Uterus (tissue), 4 donors: ENCODE measurements around the gene KLK4. TPM values are rescaled to one million over a fixed set of nuclear protein-coding genes. Genes with fewer than 3 reads are reported as not detected.
"Not testable (repeated sequence)": the region's sequence is repeated elsewhere in the genome, so short reads cannot be mapped to it uniquely, and the experiment has no call there.

Experiments
- DNase-seq, 2 donors: peaks; one replicate each; pipeline ENCODE4 v3.0.0-alpha.2; 2019 to 2020
- H3K27ac ChIP-seq, 2 donors: fragments of 200-600 bp; sonication (generic); 1 replicate in 1 of 2; 2 replicates in 1 of 2; pipeline ENCODE4 v1.5.1; 2016 to 2018
- H3K27me3 ChIP-seq, 2 donors: fragments of 200-600 bp; sonication (generic); one replicate each; pipeline ENCODE4 v1.5.1; 2018 to 2019; ENCODE audit warnings: control low read depth in 1 of 2
- H3K36me3 ChIP-seq, 2 donors: fragments of 200-600 bp; sonication (generic); one replicate each; pipeline ENCODE4 v1.5.1; 2019; ENCODE audit warnings: control low read depth in 1 of 2
- H3K4me1 ChIP-seq, 2 donors: fragments of 200-600 bp; sonication (generic); one replicate each; pipeline ENCODE4 v1.5.1; 2018 to 2019; ENCODE audit warnings: control low read depth in 1 of 2
- H3K4me3 ChIP-seq, 2 donors: fragments of 200-600 bp; sonication (generic); 1 replicate in 1 of 2; 2 replicates in 1 of 2; pipeline ENCODE4 v1.5.1; 2018 to 2019; ENCODE audit warnings: mild to moderate bottlenecking in 1 of 2
- H3K9me3 ChIP-seq, 2 donors: fragments of 200-600 bp; sonication (generic); one replicate each; pipeline ENCODE4 v1.5.1; 2019; ENCODE audit warnings: control low read depth in 1 of 2
- POLR2A ChIP-seq, 2 donors: fragments of 450-650 bp; IDR thresholded peaks; one replicate each; pipeline ENCODE4 v1.6.1; 2016; ENCODE audit warnings: antibody characterized with exemption in 2 of 2, mild to moderate bottlenecking in 1 of 2, moderate library complexity in 1 of 2
- intact Hi-C: fragments of 100-400 bp; cut with DNase I; formaldehyde crosslinking; loops from one replicate; pipeline ENCODE4 v1.15.1; 2023; ENCODE audit warnings: low total_unique reads
- total RNA-seq, 4 donors: library from RNA; depleted of rRNA in 3 of 4; stranded (reverse); fragments of >200 nt in 3 of 4; gene quantifications; one replicate each; pipeline versions ENCODE4 v1.1.0 to v1.2.4, GENCODE V29; 2014 to 2023
- TF ChIP-seq, protein P1 (sequence below), 4 experiments: fragments of 200-600 bp in 2 of 4; fragments of 450-650 bp in 2 of 4; sonication (generic) in 2 of 4; IDR thresholded peaks; one replicate each; pipeline ENCODE4 v1.5.1; 2016 to 2019; ENCODE audit warnings: antibody characterized with exemption in 4 of 4, mild to moderate bottlenecking in 2 of 4, moderate library complexity in 1 of 4
- donor health status: DM: yes; HTN: yes; CAD: no.

The KLK4 gene
- total RNA-seq, 4 donors from 2014 or later: 3.4 TPM; not detected in 3

DNA sequence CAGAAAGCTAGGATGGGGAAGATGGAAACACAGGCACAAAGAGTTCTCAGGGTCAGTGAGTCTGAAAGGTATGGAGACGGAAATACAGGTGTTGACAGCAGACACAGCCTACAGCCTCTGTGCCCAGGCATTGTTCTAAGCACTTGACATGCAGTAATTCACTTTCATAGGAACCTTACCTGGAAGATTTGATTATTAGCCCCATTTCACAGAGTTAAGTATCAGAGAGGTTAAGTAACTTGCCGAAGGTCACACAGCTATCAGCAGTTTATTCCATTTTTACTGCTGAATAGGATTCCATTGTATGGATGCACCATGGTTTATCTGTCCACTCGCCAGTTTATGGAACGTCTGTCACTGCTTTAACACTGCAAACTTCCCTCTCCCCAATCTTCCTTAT, 13.2 kb downstream of the KLK4 start:
- Histone ChIP-seq H3K27me3 (no peaks in the 10 kb centered on the region), H3K4me3 (no peak overlapping the region), H3K36me3 (no peaks in the 10 kb centered on the region), H3K4me1 (no peaks in the 10 kb centered on the region), H3K27ac (no peak overlapping the region), H3K9me3 (no peaks in the 10 kb centered on the region)
- TF ChIP-seq POLR2A (IDR thresholded peaks at IDR 0.05): no peak
- TF ChIP-seq, protein P1, sequence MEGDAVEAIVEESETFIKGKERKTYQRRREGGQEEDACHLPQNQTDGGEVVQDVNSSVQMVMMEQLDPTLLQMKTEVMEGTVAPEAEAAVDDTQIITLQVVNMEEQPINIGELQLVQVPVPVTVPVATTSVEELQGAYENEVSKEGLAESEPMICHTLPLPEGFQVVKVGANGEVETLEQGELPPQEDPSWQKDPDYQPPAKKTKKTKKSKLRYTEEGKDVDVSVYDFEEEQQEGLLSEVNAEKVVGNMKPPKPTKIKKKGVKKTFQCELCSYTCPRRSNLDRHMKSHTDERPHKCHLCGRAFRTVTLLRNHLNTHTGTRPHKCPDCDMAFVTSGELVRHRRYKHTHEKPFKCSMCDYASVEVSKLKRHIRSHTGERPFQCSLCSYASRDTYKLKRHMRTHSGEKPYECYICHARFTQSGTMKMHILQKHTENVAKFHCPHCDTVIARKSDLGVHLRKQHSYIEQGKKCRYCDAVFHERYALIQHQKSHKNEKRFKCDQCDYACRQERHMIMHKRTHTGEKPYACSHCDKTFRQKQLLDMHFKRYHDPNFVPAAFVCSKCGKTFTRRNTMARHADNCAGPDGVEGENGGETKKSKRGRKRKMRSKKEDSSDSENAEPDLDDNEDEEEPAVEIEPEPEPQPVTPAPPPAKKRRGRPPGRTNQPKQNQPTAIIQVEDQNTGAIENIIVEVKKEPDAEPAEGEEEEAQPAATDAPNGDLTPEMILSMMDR (IDR thresholded peaks at IDR 0.05): no peak
- no peak for DNase-seq
- intact Hi-C loops: no loop called here

DNA sequence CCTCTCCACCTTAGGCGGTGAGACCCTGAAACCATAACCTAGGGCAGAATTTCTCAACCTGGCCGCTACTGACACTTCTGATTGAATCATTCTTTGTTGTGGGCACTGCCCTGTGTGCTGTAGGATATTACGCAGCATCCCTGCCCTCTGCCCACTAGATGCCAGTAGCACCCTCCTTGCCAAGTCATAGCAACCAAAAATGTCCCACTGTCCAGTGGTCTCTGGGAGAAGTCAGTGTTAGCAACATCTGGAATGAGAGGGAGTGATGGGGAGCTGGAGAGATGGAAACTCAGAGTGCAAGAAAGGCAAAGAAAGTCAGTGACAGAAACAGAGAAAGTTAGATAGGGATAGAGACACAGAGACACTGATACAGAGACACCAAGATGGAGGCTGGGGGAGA, 13.6 kb downstream of the KLK4 start:
- no peak for DNase-seq
- no peaks in the 10 kb centered on the region for H3K36me3 ChIP-seq
- intact Hi-C loops: no loop called here
- H3K4me1 ChIP-seq: no peaks in the 10 kb centered on the region
- H3K4me3 ChIP-seq: no peak overlapping the region
- H3K9me3 ChIP-seq: no peaks in the 10 kb centered on the region
- no peak overlapping the region for H3K27ac ChIP-seq
- no peaks in the 10 kb centered on the region for H3K27me3 ChIP-seq
- TF ChIP-seq, protein P1 (IDR thresholded peaks at IDR 0.05): no peak
- TF ChIP-seq POLR2A (IDR thresholded peaks at IDR 0.05): no peak

DNA sequence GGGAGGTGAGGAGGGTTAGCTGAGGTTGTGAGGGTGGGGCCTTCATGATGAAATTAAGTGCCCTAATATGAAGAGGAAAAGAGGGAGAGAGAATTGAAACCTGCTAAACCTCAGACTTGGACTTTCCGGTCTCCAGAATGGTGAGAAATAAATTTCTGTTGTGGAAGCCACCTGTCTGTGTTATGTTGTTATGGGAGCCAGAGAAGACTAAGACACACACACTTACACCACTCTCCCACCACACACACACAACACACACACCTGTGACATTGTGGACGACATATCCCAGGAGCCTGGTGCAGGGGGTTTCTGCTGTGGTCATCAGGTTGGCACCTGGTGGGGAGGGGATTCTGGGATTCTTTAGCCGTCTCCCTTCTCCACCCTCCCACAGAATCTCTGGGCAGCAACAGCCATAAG, 14.0 kb downstream of the KLK4 start:
- Histone ChIP-seq H3K9me3 (no peaks in the 10 kb centered on the region), H3K4me1 (no peaks in the 10 kb centered on the region), H3K4me3 (no peak overlapping the region), H3K27me3 (no peaks in the 10 kb centered on the region), H3K36me3 (no peaks in the 10 kb centered on the region), H3K27ac (no peak overlapping the region)
- intact Hi-C loops: no loop called here
- TF ChIP-seq POLR2A (IDR thresholded peaks at IDR 0.05): no peak
- TF ChIP-seq, protein P1 (IDR thresholded peaks at IDR 0.05): no peak
- DNase-seq: no peak

DNA sequence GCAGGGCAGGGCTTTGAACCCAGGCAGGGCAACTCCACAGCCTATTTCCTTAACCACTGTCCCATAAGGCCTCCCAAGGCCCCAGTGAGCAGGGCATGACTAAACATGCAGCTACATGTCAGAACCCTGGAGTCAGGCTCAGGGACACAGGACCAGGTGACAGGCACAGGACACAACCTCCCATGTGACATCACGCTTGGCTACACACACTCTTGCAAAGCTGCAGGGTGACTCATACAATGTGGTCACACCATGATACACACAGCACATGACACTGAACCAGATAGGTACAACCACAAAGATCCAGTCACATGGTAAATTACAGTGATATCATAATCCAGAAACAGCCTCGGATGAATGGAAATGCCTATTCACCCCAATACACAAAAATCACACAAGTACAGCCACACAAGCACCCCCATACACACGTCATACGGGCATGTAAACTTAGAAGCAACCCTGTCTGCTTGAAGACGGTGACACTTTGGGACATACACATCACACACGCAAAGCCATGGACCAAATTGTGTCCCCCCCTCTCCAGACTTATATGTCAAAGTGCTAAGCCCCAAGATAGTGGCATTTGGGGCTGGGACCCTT, 14.5 kb downstream of the KLK4 start:
- Histone ChIP-seq H3K4me3 (no peak overlapping the region), H3K9me3 (no peaks in the 10 kb centered on the region), H3K36me3 (no peaks in the 10 kb centered on the region), H3K27ac (no peak overlapping the region), H3K4me1 (no peaks in the 10 kb centered on the region), H3K27me3 (no peaks in the 10 kb centered on the region)
- intact Hi-C loops: no loop called here
- DNase-seq: no peak
- no peak for TF ChIP-seq POLR2A (IDR thresholded peaks at IDR 0.05)
- TF ChIP-seq, protein P1 (IDR thresholded peaks at IDR 0.05): no peak

DNA sequence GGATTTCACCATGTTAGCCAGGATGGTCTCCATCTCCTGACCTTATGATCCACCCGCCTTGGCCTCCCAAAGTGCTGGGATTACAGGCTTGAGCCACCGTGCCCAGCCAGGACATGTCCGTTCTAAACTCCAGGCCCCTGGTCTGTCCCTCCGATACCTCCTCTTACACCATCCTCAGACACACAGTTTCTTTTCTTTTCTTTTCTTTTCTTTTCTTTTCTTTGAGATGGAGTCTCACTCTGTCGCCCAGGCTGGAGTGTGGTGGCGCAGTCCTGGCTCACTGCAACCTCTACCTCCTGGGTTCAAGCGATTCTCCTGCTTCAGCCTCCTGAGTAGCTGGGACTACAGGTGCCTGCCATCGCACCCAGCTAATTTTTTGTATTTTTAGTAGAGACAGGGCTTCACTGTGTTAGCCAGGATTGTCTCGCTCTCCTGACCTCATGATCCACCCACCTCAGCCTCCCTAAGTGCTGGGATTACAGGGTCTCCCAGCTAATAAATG, 15.1 kb downstream of the KLK4 start:
- H3K27me3 ChIP-seq, H3K4me3 ChIP-seq, DNase-seq, H3K36me3 ChIP-seq, H3K27ac ChIP-seq, intact Hi-C loops, H3K9me3 ChIP-seq, H3K4me1 ChIP-seq: not testable (repeated sequence)
